Astrocyte (in vitro differentiated cells and primary cell): ENCODE measurements around the gene IDH1.

Experiments
- EZH2 ChIP-seq: IDR thresholded peaks from 2 replicates; pipeline ENCODE4 v1.6.1; 2012; ENCODE audit warnings: mild to moderate bottlenecking, low read length, inconsistent platforms; ENCODE audit not compliant: insufficient read depth
- TF ChIP-seq, protein P1 (sequence below): IDR thresholded peaks from 2 replicates; pipeline ENCODE4 v1.5.1; 2011; ENCODE audit warnings: low read depth, mild to moderate bottlenecking, inconsistent platforms, low read length, moderate library complexity; ENCODE audit not compliant: insufficient read depth

DNA sequence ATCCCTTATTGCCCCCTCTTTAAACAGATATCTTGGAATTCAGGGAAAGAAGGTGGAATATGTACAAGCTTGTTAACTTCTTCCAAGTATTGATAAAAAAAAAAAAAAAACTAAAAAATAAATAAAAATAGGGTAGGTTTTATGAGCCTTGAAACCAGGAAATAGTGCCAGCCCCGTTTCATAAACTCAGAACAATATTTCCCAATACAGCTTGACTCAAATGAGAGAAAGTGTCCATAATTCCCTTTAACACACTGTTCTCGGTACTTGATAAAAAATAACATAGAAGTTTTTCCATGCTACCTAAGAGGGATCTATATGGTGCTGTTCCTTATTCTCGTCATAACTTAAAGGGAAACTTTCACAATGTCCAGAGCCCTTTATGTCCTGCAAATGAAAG, 47.1 kb downstream of the IDH1 start:
- TF ChIP-seq, protein P1, sequence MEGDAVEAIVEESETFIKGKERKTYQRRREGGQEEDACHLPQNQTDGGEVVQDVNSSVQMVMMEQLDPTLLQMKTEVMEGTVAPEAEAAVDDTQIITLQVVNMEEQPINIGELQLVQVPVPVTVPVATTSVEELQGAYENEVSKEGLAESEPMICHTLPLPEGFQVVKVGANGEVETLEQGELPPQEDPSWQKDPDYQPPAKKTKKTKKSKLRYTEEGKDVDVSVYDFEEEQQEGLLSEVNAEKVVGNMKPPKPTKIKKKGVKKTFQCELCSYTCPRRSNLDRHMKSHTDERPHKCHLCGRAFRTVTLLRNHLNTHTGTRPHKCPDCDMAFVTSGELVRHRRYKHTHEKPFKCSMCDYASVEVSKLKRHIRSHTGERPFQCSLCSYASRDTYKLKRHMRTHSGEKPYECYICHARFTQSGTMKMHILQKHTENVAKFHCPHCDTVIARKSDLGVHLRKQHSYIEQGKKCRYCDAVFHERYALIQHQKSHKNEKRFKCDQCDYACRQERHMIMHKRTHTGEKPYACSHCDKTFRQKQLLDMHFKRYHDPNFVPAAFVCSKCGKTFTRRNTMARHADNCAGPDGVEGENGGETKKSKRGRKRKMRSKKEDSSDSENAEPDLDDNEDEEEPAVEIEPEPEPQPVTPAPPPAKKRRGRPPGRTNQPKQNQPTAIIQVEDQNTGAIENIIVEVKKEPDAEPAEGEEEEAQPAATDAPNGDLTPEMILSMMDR: no peak
- TF ChIP-seq EZH2: no peak
